Measurements from ENCODE around the gene BUB1. TPM values are rescaled to one million over a fixed set of nuclear protein-coding genes. Genes with fewer than 3 reads are reported as not detected.

The BUB1 gene
- total RNA-seq, 2 experiments from 2014 or later: 125 to 180 TPM

DNA sequence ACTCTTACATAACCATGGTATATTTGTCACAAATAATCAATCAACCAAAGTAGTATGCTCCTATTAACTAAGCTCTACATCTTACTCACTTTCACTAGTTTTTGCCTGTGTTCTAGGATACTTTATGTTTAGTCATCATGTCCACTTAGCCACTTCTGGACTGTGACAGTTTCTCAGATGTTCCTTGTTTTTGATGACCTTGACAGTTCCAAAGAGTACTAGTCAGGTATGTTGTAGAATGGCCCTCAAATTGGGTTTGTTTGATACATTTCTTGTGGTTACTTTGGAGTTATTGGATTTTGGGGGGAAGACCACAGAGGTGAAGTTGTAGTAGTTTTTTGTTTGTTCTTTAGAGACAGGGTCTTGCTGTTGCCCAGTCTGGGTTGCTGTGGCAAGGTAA is 35.5 kb downstream of the BUB1 start:
- Histone ChIP-seq H3K4me1 (ENCODE audit: insufficient read depth, low read length, poor library complexity, severe bottlenecking) (no peaks in the 10 kb centered on the region), H3K9me2 (ENCODE audit: insufficient read depth, low read length) (no peaks in the 10 kb centered on the region), H2AFZ (ENCODE audit: low read length) (no peak overlapping the region), H3K9me3 (ENCODE audit: low read length) (no peaks in the 10 kb centered on the region), H3K36me3 (ENCODE audit: insufficient read depth, low read length) (peaks cover 100% of the 10 kb centered on the region), H3K4me2 (ENCODE audit: low read length) (no peak overlapping the region), H3K27ac (ENCODE audit: low read depth, low read length, poor library complexity, severe bottlenecking) (no peak overlapping the region), H3K4me3 (ENCODE audit: low read depth, low read length, poor library complexity, severe bottlenecking) (no peak overlapping the region), H3K79me2 (ENCODE audit: insufficient read depth, low read depth, low read length) (peaks cover 41% of the 10 kb centered on the region; the same call in 1 of the 2 replicates), H4K20me1 (ENCODE audit: insufficient read depth, low read length) (no peaks in the 10 kb centered on the region)
- DNase-seq (ENCODE audit: low spot score): no peak
- POLR2A ChIA-PET: interaction anchor here (0.7 to 1.8 kb wide), 2 partner anchors 9 to 429 kb away, joined by 3 to 6 read pairs; no protein-coding TSS in a partner anchor
- CTCF ChIA-PET (ENCODE audit: unreplicated experiment): no interaction called here
- TF ChIP-seq, protein P1, sequence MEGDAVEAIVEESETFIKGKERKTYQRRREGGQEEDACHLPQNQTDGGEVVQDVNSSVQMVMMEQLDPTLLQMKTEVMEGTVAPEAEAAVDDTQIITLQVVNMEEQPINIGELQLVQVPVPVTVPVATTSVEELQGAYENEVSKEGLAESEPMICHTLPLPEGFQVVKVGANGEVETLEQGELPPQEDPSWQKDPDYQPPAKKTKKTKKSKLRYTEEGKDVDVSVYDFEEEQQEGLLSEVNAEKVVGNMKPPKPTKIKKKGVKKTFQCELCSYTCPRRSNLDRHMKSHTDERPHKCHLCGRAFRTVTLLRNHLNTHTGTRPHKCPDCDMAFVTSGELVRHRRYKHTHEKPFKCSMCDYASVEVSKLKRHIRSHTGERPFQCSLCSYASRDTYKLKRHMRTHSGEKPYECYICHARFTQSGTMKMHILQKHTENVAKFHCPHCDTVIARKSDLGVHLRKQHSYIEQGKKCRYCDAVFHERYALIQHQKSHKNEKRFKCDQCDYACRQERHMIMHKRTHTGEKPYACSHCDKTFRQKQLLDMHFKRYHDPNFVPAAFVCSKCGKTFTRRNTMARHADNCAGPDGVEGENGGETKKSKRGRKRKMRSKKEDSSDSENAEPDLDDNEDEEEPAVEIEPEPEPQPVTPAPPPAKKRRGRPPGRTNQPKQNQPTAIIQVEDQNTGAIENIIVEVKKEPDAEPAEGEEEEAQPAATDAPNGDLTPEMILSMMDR (conservative IDR thresholded peaks at IDR 0.05; ENCODE audit: low read length): no peak
- no peak for TF ChIP-seq EZH2phosphoT487 (IDR thresholded peaks at IDR 0.05; ENCODE audit: borderline replicate concordance, low read depth, low read length)
- no TSS peak for BruUV-seq (replicated peaks)
- intact Hi-C loops (cut with micrococcal nuclease; ENCODE audit: unreplicated experiment): no loop called here

DNA sequence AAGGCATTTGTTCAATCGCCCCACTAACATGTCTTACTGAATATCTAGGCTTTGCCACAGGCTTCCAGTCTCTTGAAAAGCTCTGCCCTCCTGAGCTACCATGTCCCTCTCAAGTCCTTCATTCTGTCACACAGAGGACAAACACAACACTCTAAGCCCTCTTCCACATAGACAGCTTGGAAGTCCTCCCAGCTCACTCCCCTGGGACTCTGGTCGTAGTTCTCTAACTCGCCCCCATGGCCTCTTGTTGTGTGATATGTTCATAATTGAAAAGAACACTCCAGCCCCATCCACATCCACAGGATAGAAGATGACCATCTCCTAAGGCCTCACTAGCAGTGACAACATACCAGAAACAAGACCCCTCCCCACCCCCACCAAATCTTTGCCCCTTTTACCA is 37.9 kb downstream of the BUB1 start:
- Histone ChIP-seq H3K9me3 (ENCODE audit: low read length) (no peaks in the 10 kb centered on the region), H3K9me2 (ENCODE audit: insufficient read depth, low read length) (no peaks in the 10 kb centered on the region), H3K79me2 (ENCODE audit: insufficient read depth, low read depth, low read length) (peaks cover 18% of the 10 kb centered on the region; the same call in 1 of the 2 replicates), H4K20me1 (ENCODE audit: insufficient read depth, low read length) (no peaks in the 10 kb centered on the region), H3K4me2 (ENCODE audit: low read length) (no peak overlapping the region), H2AFZ (ENCODE audit: low read length) (no peak overlapping the region), H3K36me3 (ENCODE audit: insufficient read depth, low read length) (peaks cover 91% of the 10 kb centered on the region), H3K4me3 (ENCODE audit: low read depth, low read length, poor library complexity, severe bottlenecking) (no peak overlapping the region), H3K27ac (ENCODE audit: low read depth, low read length, poor library complexity, severe bottlenecking) (no peak overlapping the region), H3K4me1 (ENCODE audit: insufficient read depth, low read length, poor library complexity, severe bottlenecking) (no peaks in the 10 kb centered on the region)
- intact Hi-C loops (cut with micrococcal nuclease; ENCODE audit: unreplicated experiment): no loop called here
- ChIA-PET POLR2A (no interaction called here), CTCF (ENCODE audit: unreplicated experiment) (no interaction called here)
- no peak for TF ChIP-seq EZH2phosphoT487 (IDR thresholded peaks at IDR 0.05; ENCODE audit: borderline replicate concordance, low read depth, low read length)
- TF ChIP-seq, protein P1 (conservative IDR thresholded peaks at IDR 0.05; ENCODE audit: low read length): no peak
- no peak for DNase-seq (ENCODE audit: low spot score)
- BruUV-seq (replicated peaks): no TSS peak

DNA sequence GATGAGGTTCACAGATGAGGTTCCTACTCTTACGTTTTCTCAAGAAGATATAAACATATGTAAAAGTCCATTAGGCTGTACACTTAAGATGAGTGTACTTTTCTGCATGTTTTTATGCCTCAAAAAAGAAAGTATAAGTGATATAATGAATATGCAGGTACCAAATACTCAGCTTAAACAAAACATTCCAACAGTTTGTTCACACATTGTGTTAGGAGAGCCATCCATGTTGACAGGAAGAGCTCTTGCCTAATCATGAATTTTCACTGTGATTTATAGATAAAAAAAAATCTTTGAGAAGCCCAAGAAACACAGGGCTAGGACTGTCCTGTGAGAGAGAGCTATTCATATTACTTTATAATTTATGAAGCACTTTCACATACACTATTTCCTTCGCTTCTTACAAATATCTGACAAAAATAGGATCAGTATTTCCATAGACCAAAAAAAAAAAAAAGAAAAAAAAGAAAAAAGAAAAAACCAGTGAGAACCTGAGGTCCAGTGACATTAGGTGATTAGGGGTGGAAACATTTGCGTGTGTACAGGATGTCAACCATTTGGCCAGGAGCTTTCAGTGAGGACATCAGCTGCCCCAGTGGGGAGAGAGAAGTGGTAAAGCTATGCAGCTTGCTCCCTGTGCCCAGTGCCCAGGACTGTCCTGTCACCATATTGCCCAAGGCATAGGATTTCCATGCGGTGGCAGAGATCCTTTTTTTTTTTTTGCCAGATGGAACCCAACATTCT is 38.7 kb downstream of the BUB1 start:
- no peak overlapping the region for H3K4me3 ChIP-seq (ENCODE audit: low read depth, low read length, poor library complexity, severe bottlenecking)
- no TSS peak for BruUV-seq (replicated peaks)
- no peak for DNase-seq (ENCODE audit: low spot score)
- CTCF ChIA-PET (ENCODE audit: unreplicated experiment): no interaction called here
- H3K36me3 ChIP-seq (ENCODE audit: insufficient read depth, low read length): peaks cover 90% of the 10 kb centered on the region
- no peak for TF ChIP-seq EZH2phosphoT487 (IDR thresholded peaks at IDR 0.05; ENCODE audit: borderline replicate concordance, low read depth, low read length)
- TF ChIP-seq, protein P1 (conservative IDR thresholded peaks at IDR 0.05; ENCODE audit: low read length): no peak
- H3K4me1 ChIP-seq (ENCODE audit: insufficient read depth, low read length, poor library complexity, severe bottlenecking): no peaks in the 10 kb centered on the region
- H3K4me2 ChIP-seq (ENCODE audit: low read length): no peak overlapping the region
- no peak overlapping the region for H2AFZ ChIP-seq (ENCODE audit: low read length)
- POLR2A ChIA-PET: no interaction called here
- H3K9me2 ChIP-seq (ENCODE audit: insufficient read depth, low read length): no peaks in the 10 kb centered on the region
- no peaks in the 10 kb centered on the region for H3K9me3 ChIP-seq (ENCODE audit: low read length)
- no peaks in the 10 kb centered on the region for H4K20me1 ChIP-seq (ENCODE audit: insufficient read depth, low read length)
- no peak overlapping the region for H3K27ac ChIP-seq (ENCODE audit: low read depth, low read length, poor library complexity, severe bottlenecking)
- H3K79me2 ChIP-seq (ENCODE audit: insufficient read depth, low read depth, low read length): peaks cover 11% of the 10 kb centered on the region; the same call in 1 of the 2 replicates
- intact Hi-C loops (cut with micrococcal nuclease; ENCODE audit: unreplicated experiment): no loop called here
